PFSK-1 (cell line): Measurements from ENCODE around the gene RNASE3. TPM values are rescaled to one million over a fixed set of nuclear protein-coding genes. Genes with fewer than 3 reads are reported as not detected.
"Not testable (repeated sequence)": the region's sequence is repeated elsewhere in the genome, so short reads cannot be mapped to it uniquely, and the experiment has no call there.

Experiments
- FOXP2 ChIP-seq: optimal IDR thresholded peaks from 2 replicates; pipeline ENCODE3; 2011; ENCODE audit warnings: borderline replicate concordance, control low read depth, inconsistent platforms; ENCODE audit not compliant: insufficient read depth; ENCODE audit errors: extremely low read length, extremely low read depth
- POLR2AphosphoS5 ChIP-seq: IDR thresholded peaks from 2 replicates; pipeline ENCODE4 v1.6.1; 2012; ENCODE audit warnings: low read depth, mild to moderate bottlenecking, control low read depth, low read length, moderate library complexity
- SIN3A ChIP-seq: IDR thresholded peaks from 2 replicates; pipeline ENCODE4 v1.6.1; 2012; ENCODE audit warnings: mild to moderate bottlenecking, low read length, moderate library complexity, borderline replicate concordance; ENCODE audit not compliant: insufficient read depth
- TAF1 ChIP-seq: IDR thresholded peaks from 2 replicates; pipeline ENCODE4 v1.6.1; 2012; ENCODE audit warnings: low read length, control low read depth, borderline replicate concordance; ENCODE audit not compliant: insufficient read depth
- polyA plus RNA-seq: library from polyadenylated mRNA; unstranded; fragments of >200 nt; gene quantifications from one replicate; pipeline ENCODE4 v1.2.1, GENCODE V29; 2012; ENCODE audit warnings: low read depth, missing spikeins; ENCODE audit not compliant: insufficient read length
- TF ChIP-seq, protein P1 (sequence below), 2 experiments: IDR thresholded peaks; 2 replicates each; pipeline versions ENCODE4 v1.6.1 to v1.8.0; 2011 to 2012; ENCODE audit warnings: low read depth in 2 of 2, low read length in 2 of 2, control low read depth in 1 of 2, inconsistent platforms in 1 of 2, mild to moderate bottlenecking in 1 of 2, moderate library complexity in 1 of 2; ENCODE audit not compliant: insufficient read depth in 1 of 2

RNASE3 gene
- not detected for polyA plus RNA-seq

DNA sequence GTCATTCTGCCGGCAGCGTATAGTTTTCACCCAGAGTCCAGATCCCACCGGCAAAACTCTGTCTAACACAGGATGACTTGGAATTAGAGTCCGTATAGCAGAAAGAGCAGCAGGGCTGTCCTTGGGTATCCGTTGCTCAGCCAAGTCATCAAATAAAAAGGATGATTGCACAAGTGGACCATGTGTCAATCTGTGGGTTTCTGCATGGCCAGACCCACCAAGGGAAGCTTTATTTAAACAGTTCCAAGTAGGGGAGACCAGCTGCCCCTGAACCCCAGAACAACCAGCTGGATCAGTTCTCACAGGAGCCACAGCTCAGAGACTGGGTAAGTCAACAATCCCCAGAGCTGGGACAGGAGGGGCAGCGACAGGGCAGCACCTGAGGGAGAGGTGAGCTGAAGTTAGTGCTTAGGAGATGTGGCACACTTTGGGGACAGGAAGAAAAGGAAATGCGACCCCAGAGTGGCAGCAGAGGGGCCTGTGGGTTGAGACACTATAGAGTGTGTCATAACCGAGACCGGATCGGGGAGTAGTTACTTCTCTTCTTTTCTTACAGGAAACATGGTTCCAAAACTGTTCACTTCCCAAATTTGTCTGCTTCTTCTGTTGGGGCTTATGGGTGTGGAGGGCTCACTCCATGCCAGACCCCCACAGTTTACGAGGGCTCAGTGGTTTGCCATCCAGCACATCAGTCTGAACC lies at the start of gene RNASE3:
TSS of gene RNASE3 (plus strand) at position 260 of the 700 bp plus-strand sequence. CDS start at position 562, 302 bp downstream.
- TF ChIP-seq SIN3A, FOXP2: not testable (repeated sequence)
- TF ChIP-seq, protein P1, sequence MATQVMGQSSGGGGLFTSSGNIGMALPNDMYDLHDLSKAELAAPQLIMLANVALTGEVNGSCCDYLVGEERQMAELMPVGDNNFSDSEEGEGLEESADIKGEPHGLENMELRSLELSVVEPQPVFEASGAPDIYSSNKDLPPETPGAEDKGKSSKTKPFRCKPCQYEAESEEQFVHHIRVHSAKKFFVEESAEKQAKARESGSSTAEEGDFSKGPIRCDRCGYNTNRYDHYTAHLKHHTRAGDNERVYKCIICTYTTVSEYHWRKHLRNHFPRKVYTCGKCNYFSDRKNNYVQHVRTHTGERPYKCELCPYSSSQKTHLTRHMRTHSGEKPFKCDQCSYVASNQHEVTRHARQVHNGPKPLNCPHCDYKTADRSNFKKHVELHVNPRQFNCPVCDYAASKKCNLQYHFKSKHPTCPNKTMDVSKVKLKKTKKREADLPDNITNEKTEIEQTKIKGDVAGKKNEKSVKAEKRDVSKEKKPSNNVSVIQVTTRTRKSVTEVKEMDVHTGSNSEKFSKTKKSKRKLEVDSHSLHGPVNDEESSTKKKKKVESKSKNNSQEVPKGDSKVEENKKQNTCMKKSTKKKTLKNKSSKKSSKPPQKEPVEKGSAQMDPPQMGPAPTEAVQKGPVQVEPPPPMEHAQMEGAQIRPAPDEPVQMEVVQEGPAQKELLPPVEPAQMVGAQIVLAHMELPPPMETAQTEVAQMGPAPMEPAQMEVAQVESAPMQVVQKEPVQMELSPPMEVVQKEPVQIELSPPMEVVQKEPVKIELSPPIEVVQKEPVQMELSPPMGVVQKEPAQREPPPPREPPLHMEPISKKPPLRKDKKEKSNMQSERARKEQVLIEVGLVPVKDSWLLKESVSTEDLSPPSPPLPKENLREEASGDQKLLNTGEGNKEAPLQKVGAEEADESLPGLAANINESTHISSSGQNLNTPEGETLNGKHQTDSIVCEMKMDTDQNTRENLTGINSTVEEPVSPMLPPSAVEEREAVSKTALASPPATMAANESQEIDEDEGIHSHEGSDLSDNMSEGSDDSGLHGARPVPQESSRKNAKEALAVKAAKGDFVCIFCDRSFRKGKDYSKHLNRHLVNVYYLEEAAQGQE (IDR thresholded peaks at IDR 0.05; ENCODE audit: insufficient read depth in 1 of 2, low read depth in 2 of 2, low read length in 2 of 2), result not testable (repeated sequence)

DNA sequence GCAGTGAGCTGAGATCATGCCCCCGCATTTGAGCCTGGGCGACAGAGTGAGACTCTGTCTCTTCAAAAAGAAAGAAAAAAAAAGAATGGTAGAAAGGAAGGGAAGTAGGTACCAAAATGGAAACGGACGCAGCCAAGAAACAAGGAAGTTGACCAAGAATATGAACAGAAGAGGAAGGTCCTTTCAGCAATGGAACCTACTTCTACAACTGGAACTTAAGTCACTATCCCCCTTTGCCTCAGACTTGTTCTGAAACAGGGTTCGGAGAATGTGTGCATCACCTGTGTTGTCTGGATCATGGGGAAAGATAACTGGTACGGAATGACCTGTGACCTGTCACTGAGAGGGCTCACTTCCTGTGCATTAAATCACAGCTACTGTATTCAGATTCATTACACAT lies 44.6 kb upstream of the RNASE3 start:
- TF ChIP-seq FOXP2 (no peak), SIN3A (no peak)

DNA sequence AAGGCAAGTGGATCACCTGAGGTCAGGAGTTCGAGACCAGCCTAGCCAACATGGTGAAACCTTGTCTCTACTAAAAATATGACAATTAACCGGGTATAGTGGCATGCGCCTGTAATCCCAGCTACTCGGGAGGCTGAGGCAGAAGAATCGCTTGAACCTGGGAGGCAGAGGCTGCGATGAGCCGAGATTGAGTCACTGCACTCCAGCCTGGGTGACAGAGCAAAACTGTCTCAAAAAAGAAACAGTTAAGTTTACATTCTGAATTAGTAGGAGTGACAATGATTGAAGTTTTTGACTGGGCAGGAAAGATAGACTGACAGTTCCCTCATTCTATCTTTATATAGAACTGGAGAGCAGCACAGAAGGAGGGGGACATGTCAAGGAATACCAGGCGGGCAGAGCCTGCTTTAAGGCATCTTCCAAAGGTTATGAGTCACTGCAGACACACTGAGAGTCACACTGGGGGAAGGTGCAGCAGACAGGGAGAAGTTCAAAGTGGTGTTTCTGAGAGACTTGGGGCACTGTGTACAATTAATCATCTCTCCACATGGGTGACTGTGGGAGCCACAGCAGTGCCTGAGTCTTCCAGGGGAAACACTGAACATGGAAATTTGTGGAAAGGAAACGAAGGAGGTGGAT lies 42.8 kb upstream of the RNASE3 start:
- TF ChIP-seq SIN3A, result no peak
- no peak for TF ChIP-seq FOXP2
- no peak for TF ChIP-seq TAF1
- TF ChIP-seq, protein P1 (IDR thresholded peaks at IDR 0.05; ENCODE audit: insufficient read depth in 1 of 2, low read depth in 2 of 2, low read length in 2 of 2), result no peak
- TF ChIP-seq POLR2AphosphoS5, result no peak

DNA sequence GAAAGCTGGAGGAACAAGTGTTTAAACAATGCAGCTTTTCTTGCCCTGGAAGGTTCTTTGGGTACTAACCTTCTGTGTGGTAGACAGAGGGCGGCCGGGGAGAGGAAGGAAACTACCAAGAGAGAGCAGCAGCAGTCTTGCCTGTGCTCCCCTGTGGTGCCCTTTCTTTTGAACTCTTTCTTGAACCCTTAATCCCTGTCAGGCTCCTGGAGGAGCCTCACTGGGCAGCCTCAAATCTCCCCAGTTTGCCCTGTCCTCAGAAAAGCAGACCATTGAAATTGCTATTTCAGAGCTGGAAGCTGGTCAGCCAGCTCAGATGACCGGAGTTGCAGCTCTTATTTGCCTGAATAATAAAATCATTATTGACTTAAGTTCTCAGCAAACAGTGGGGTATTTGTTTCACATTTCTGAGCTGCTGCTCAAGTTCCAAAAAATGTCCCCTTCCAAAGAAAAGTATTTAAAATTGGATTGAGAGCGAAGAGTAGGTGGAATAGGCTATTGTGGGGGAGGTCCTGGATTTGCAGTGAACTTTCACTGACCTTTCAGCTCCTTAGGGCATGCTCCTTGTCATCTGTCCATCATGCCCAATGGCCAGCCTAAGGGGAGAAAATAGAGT lies 42.1 kb upstream of the RNASE3 start:
- TF ChIP-seq POLR2AphosphoS5, result no peak
- TF ChIP-seq FOXP2, result no peak
- TF ChIP-seq, protein P1 (IDR thresholded peaks at IDR 0.05; ENCODE audit: insufficient read depth in 1 of 2, low read depth in 2 of 2, low read length in 2 of 2), result no peak
- no peak for TF ChIP-seq SIN3A
- TF ChIP-seq TAF1, result no peak

DNA sequence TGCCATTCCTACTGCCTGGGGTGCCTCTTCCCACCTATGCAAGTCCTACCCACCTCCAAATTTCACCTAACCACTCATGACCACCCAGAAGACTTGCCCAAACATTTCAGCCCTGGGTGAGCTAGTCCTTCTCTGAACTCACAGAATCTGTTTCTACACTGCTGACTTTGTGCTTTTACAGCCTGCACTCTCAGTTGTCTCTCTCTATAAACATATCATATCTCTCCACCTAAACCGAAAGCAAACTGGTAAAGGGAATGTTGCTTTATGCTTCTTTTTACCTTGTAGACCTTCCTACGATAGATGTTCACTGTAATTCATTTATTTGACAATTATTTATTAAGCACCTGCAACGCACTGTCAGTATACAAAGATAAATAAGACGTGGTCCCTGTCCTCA lies 38.1 kb upstream of the RNASE3 start:
- TF ChIP-seq SIN3A, result no peak
- TF ChIP-seq FOXP2, result no peak
- TF ChIP-seq, protein P1 (IDR thresholded peaks at IDR 0.05; ENCODE audit: insufficient read depth in 1 of 2, low read depth in 2 of 2, low read length in 2 of 2), result no peak
- no peak for TF ChIP-seq TAF1
- TF ChIP-seq POLR2AphosphoS5, result no peak
